GM08714 (cell line): ENCODE results near the gene CELA3A.

Experiments
- H3K4me3 ChIP-seq: fragments of 200-500 bp; sonication (Bioruptor generic); 2 replicates; pipeline ENCODE4 v1.5.1; 2014; ENCODE audit warnings: mild to moderate bottlenecking, low read length, inconsistent platforms
- ZNF274 ChIP-seq: IDR thresholded peaks from 2 replicates; pipeline ENCODE4 v1.6.1; 2012; ENCODE audit warnings: mild to moderate bottlenecking, low read depth, low read length

Gene CELA3A

GRCh38 chr1:22055463-22055862 is 54.0 kb downstream of the CELA3A start:
- H3K4me3 ChIP-seq = no peak overlapping the region; the same call in 1 of the 2 replicates

GRCh38 chr1:22056043-22056442 is 54.6 kb downstream of the CELA3A start:
- TF ChIP-seq ZNF274 = no peak
- H3K4me3 ChIP-seq = no peak overlapping the region

More at GRCh38 chr1:22055463-22055862, 54.0 kb downstream of the CELA3A start:
- TF ChIP-seq ZNF274 = no peak

- H3K4me3 ChIP-seq = no peak overlapping the region
- TF ChIP-seq ZNF274 = no peak
These were observed 55.5 kb downstream of the CELA3A start for GRCh38 chr1:22056936-22057335.

GRCh38 chr1:22057861-22058260 is 56.4 kb downstream of the CELA3A start:
- no peak overlapping the region for H3K4me3 ChIP-seq
- TF ChIP-seq ZNF274 = no peak
